Duodenal mucosa (tissue), 2 donors: ENCODE measurements around the gene XBP1.

Source experiments
- H3K27ac ChIP-seq: one replicate; pipeline ENCODE4 v1.7.0; 2013; ENCODE audit warnings: low read depth, low read length
- H3K27me3 ChIP-seq, 2 donors: one replicate each; pipeline ENCODE4 v1.7.0; 2013; ENCODE audit warnings: low read length in 2 of 2, control low read depth in 1 of 2; ENCODE audit not compliant: insufficient read depth in 2 of 2, control insufficient read depth in 1 of 2
- H3K36me3 ChIP-seq, 2 donors: one replicate each; pipeline ENCODE4 v1.7.0; 2013; ENCODE audit warnings: low read length in 2 of 2, control low read depth in 1 of 2; ENCODE audit not compliant: insufficient read depth in 2 of 2, control insufficient read depth in 1 of 2
- H3K4me1 ChIP-seq, 2 donors: one replicate each; pipeline ENCODE4 v1.7.0; 2013; ENCODE audit warnings: low read length in 2 of 2, control low read depth in 1 of 2; ENCODE audit not compliant: insufficient read depth in 2 of 2, control insufficient read depth in 1 of 2
- H3K4me3 ChIP-seq, 2 donors: one replicate each; pipeline ENCODE4 v1.7.0; 2013; ENCODE audit warnings: low read length in 2 of 2, low read depth in 1 of 2
- H3K9ac ChIP-seq, 2 donors: one replicate each; pipeline ENCODE4 v1.7.0; 2013; ENCODE audit warnings: low read length in 2 of 2, low read depth in 1 of 2
- H3K9me3 ChIP-seq, 2 donors: one replicate each; pipeline ENCODE4 v1.7.0; 2013; ENCODE audit warnings: low read length in 2 of 2, control low read depth in 1 of 2; ENCODE audit not compliant: control insufficient read depth in 1 of 2

Gene XBP1

GRCh38 chr22:28819253-28820096 is 19.1 kb upstream of the XBP1 start:
- peak overlapping the region; percentile 18 to 29 for H3K9ac ChIP-seq
- H3K36me3 ChIP-seq: no peaks in the 10 kb centered on the region
- H3K4me3 ChIP-seq: no peak overlapping the region
- peaks cover 21 to 27% of the 10 kb centered on the region in 2 donors for H3K4me1 ChIP-seq
- no peaks in the 10 kb centered on the region for H3K9me3 ChIP-seq
- H3K27ac ChIP-seq: peak overlapping the region; percentile 59
- H3K27me3 ChIP-seq: no peaks in the 10 kb centered on the region

GRCh38 chr22:28817919-28818859 is 17.8 kb upstream of the XBP1 start:
- Histone ChIP-seq H3K9me3 (no peaks in the 10 kb centered on the region), H3K4me1 (peaks cover 24 to 27% of the 10 kb centered on the region in 2 donors), H3K4me3 (no peak overlapping the region), H3K27me3 (no peaks in the 10 kb centered on the region), H3K27ac (peak overlapping the region; percentile 64), H3K9ac (peak overlapping the region in 1 of 2 donors; percentile 29), H3K36me3 (no peaks in the 10 kb centered on the region)

DNA sequence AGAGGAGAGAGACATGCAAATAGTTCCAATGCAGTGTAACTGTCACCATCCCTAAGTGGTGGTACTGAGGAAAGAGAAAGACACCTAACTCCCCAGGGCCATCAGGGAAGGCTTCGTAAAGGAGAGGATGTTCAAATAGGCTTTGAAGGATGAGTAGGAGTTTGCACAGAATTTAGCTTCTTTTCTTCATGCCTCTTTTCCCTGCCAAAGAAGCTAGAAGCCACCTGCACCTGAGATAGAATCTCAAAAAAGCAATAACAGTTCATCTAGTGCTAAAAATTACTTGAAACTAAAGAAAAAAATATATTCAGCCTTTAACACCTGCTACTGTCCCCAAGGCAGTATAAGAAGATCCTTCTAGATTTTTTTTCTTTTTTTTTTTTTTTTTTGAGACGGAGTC is 16.7 kb upstream of the XBP1 start:
- peaks cover 28 to 31% of the 10 kb centered on the region in 2 donors for H3K4me1 ChIP-seq
- no peaks in the 10 kb centered on the region for H3K36me3 ChIP-seq
- H3K9ac ChIP-seq: no peak overlapping the region
- H3K27ac ChIP-seq: no peak overlapping the region
- H3K27me3 ChIP-seq: no peaks in the 10 kb centered on the region
- H3K4me3 ChIP-seq: no peak overlapping the region
- H3K9me3 ChIP-seq: no peaks in the 10 kb centered on the region

GRCh38 chr22:28815729-28816128 is 15.4 kb upstream of the XBP1 start:
- no peaks in the 10 kb centered on the region for H3K36me3 ChIP-seq
- H3K9me3 ChIP-seq: no peaks in the 10 kb centered on the region
- H3K9ac ChIP-seq: no peak overlapping the region
- no peak overlapping the region for H3K4me3 ChIP-seq
- H3K4me1 ChIP-seq: peaks cover 38 to 42% of the 10 kb centered on the region in 2 donors
- no peaks in the 10 kb centered on the region for H3K27me3 ChIP-seq
- no peak overlapping the region for H3K27ac ChIP-seq

GRCh38 chr22:28815111-28815510 is 14.7 kb upstream of the XBP1 start:
- no peaks in the 10 kb centered on the region for H3K9me3 ChIP-seq
- H3K36me3 ChIP-seq: no peaks in the 10 kb centered on the region
- no peak overlapping the region for H3K27ac ChIP-seq
- no peak overlapping the region for H3K4me3 ChIP-seq
- H3K9ac ChIP-seq: no peak overlapping the region
- no peaks in the 10 kb centered on the region for H3K27me3 ChIP-seq
- peaks cover 41 to 44% of the 10 kb centered on the region in 2 donors for H3K4me1 ChIP-seq

DNA sequence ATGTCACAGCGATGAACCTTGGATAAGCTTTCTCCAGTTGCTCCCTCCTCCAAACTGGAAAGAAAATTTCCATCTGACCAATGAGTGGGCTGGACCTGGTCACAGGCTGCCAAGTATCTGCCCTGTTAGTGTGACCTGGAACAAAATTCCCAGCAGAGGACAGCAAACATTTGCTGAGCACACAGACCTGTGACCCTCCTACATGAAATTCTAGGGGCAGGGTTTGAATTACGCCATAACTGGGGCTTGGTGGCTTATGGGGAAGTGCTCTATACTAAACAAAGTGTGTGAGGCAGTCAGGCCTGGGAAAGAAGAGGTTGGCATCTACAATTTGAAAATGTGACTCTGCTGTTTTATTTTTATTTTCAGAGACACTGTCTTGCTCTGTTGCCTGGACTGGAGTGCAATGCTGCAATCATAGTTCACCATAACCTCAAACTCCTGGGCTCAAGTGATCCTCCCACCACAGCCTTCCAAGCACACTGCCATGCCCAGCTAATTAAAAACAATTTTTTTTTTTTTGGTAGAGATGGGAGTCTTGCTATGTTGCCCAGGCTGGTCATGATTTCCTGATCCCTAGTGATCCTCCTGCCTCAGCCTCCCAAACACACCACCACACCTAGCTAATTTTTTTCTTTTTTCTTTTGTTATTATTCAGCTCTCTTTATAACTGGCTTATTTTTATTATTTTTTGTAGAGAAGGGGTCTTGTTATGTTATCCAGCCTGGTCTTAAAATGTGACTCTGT is 13.6 kb upstream of the XBP1 start:
- H3K9ac ChIP-seq: no peak overlapping the region
- peaks cover 32 to 38% of the 10 kb centered on the region in 2 donors for H3K4me1 ChIP-seq
- H3K9me3 ChIP-seq: no peaks in the 10 kb centered on the region
- no peaks in the 10 kb centered on the region for H3K27me3 ChIP-seq
- no peaks in the 10 kb centered on the region for H3K36me3 ChIP-seq
- H3K4me3 ChIP-seq: no peak overlapping the region
- H3K27ac ChIP-seq: no peak overlapping the region

DNA sequence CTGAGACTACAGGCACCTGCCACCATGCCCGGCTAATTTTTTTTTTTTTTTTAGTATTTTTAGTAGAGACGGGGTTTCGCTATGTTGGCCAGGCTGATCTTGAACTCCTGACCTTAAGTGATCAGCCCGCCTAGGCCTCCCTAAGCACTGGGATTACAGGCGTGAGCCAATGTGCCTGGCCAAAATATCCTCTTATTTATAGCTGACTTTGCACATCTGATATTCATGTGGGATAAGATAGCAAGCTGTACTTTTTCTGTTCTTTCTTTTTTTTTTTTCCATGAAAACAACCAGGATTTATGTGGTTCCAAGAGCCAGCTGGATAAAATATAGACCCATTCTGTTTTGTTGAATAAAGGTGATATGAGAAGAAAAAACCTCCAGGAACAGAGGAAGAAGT is 12.1 kb upstream of the XBP1 start:
- Histone ChIP-seq H3K4me1 (peaks cover 24 to 29% of the 10 kb centered on the region in 2 donors), H3K27ac (no peak overlapping the region), H3K27me3 (no peaks in the 10 kb centered on the region), H3K9me3 (no peaks in the 10 kb centered on the region), H3K36me3 (no peaks in the 10 kb centered on the region), H3K9ac (no peak overlapping the region), H3K4me3 (no peak overlapping the region)

- no peak overlapping the region for H3K27ac ChIP-seq
- H3K9me3 ChIP-seq: no peaks in the 10 kb centered on the region
- H3K9ac ChIP-seq: no peak overlapping the region
- peak overlapping the region; percentile 29 to 30 for H3K4me3 ChIP-seq
- H3K4me1 ChIP-seq: peaks cover 24 to 29% of the 10 kb centered on the region in 2 donors
- H3K27me3 ChIP-seq: no peaks in the 10 kb centered on the region
- no peaks in the 10 kb centered on the region for H3K36me3 ChIP-seq
These were observed 10.6 kb upstream of the XBP1 start for GRCh38 chr22:28810821-28811491.

DNA sequence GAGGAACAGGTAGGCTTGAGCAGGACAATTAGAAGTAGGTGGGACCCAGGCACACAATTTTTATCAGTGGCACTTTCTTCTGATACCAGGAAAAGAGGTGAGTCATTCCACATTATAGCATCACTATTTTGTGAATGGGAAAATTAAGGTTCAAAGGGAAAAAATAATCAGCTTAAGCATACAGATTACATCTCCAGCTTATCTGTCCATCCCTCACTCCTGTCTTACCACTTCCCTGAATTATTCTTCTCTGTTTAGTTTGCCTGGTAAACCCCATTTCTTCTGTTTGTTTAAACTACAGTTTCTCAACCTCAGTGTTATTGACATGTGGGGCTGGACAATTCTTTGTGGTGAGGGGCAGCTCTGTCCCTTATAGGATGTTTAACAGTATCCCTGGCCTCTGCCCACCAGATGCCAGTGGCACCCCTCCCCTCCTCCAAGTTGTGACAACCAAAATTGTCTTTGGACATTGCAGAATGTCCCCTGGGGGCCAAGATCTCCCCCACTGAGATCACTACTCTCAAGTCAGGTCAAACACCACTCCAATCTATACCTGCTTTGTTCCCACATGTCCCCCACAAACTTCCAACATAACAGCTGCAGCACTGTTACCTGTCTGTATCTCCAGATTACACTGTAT is 8.5 kb upstream of the XBP1 start:
- Histone ChIP-seq H3K27ac (no peak overlapping the region), H3K9ac (no peak overlapping the region), H3K27me3 (no peaks in the 10 kb centered on the region), H3K9me3 (no peaks in the 10 kb centered on the region), H3K4me3 (no peak overlapping the region), H3K36me3 (no peaks in the 10 kb centered on the region), H3K4me1 (peaks cover 24 to 28% of the 10 kb centered on the region in 2 donors)
